CD4-positive, alpha-beta memory T cell (primary cell): Measurements from ENCODE around the gene WDPCP. TPM values are rescaled to one million over a fixed set of nuclear protein-coding genes. Genes with fewer than 3 reads are reported as not detected.
"Not testable (repeated sequence)": the region's sequence is repeated elsewhere in the genome, so short reads cannot be mapped to it uniquely, and the experiment has no call there.

Source experiments
- CTCF ChIA-PET: fragments of 350-600 bp; sonication (Branson Sonifier 250); formaldehyde crosslinking; loops from one replicate; lab custom pipeline; 2021; ENCODE audit warnings: inconsistent platforms; ENCODE audit not compliant: partially characterized antibody; lab: Charles Lee
- POLR2A ChIA-PET: fragments of 350-600 bp; sonication (Branson Sonifier 250); formaldehyde crosslinking; loops from one replicate; lab custom pipeline; 2021; ENCODE audit not compliant: partially characterized antibody; lab: Charles Lee
- DNase-seq, 5 donors: peaks; one replicate each; pipeline versions ENCODE4 v3.0.0 to v3.0.0-alpha.2; 2020 to 2022; ENCODE audit warnings: mixed read lengths in 1 of 5
- H3K27ac ChIP-seq: one replicate; pipeline ENCODE4 v1.7.0; 2013; ENCODE audit warnings: low read depth, low read length
- H3K27me3 ChIP-seq: 2 replicates; pipeline ENCODE4 v1.7.0; 2013; ENCODE audit warnings: mild to moderate bottlenecking, low read length, moderate library complexity; ENCODE audit not compliant: insufficient read depth
- H3K36me3 ChIP-seq: 2 replicates; pipeline ENCODE4 v1.7.0; 2013; ENCODE audit warnings: mild to moderate bottlenecking, low read length, moderate library complexity; ENCODE audit not compliant: insufficient read depth
- H3K4me1 ChIP-seq: 2 replicates; pipeline ENCODE4 v1.7.0; 2013; ENCODE audit warnings: mild to moderate bottlenecking, low read length, moderate library complexity; ENCODE audit not compliant: insufficient read depth
- H3K4me3 ChIP-seq, 2 donors: one replicate each; pipeline ENCODE4 v1.7.0; 2013; ENCODE audit warnings: low read length in 2 of 2, mild to moderate bottlenecking in 1 of 2
- H3K9me3 ChIP-seq, 2 donors: one replicate each; pipeline ENCODE4 v1.7.0; 2013; ENCODE audit warnings: low read length in 2 of 2, control low read depth in 1 of 2; ENCODE audit not compliant: control insufficient read depth in 1 of 2
- H3K27ac Mint-ChIP-seq, 7 donors: one replicate each; pipeline ENCODE4 v1.8.0; 2020 to 2021; ENCODE audit warnings: mixed read lengths in 7 of 7, mild to moderate bottlenecking in 6 of 7, inconsistent platforms in 3 of 7, moderate library complexity in 3 of 7
- H3K27me3 Mint-ChIP-seq, 2 donors: one replicate each; pipeline ENCODE4 v1.8.0; 2020 to 2021; ENCODE audit warnings: mixed read lengths in 2 of 2
- H3K36me3 Mint-ChIP-seq, 2 donors: one replicate each; pipeline ENCODE4 v1.8.0; 2020 to 2021; ENCODE audit warnings: mixed read lengths in 2 of 2, inconsistent platforms in 1 of 2, mild to moderate bottlenecking in 1 of 2
- H3K4me1 Mint-ChIP-seq, 4 donors: one replicate each; pipeline ENCODE4 v1.8.0; 2020 to 2021; ENCODE audit warnings: mixed read lengths in 4 of 4, mild to moderate bottlenecking in 1 of 4
- H3K4me3 Mint-ChIP-seq, 8 donors: one replicate each; pipeline ENCODE4 v1.8.0; 2020 to 2021; ENCODE audit warnings: mixed read lengths in 8 of 8, mild to moderate bottlenecking in 7 of 8, moderate library complexity in 6 of 8, inconsistent platforms in 3 of 8
- H3K9me3 Mint-ChIP-seq, 8 donors: one replicate each; pipeline ENCODE4 v1.8.0; 2020 to 2021; ENCODE audit warnings: mixed read lengths in 8 of 8, mild to moderate bottlenecking in 5 of 8, inconsistent platforms in 3 of 8, moderate library complexity in 1 of 8
- intact Hi-C: fragments of 100-400 bp; cut with micrococcal nuclease; formaldehyde crosslinking; loops from one replicate; pipeline ENCODE4 v1.15.1; 2023
- polyA plus RNA-seq, 2 donors: library from polyadenylated mRNA; unstranded; fragments of 300-500 nt; fragmentation: Illumina TruSeq; gene quantifications; one replicate each; pipeline ENCODE4 v1.2.3, GENCODE V29; 2021
- total RNA-seq, 2 experiments: library from RNA; stranded (reverse); gene quantifications; one replicate each; pipeline ENCODE4 v1.2.3, GENCODE V29; 2021

WDPCP gene
- total and polyA plus RNA-seq, 4 experiments from 2014 or later, result 2.9 to 13.2 (median 6.9) TPM

- H3K27ac ChIP-seq, DNase-seq, H3K4me1 ChIP-seq, H3K27me3 Mint-ChIP-seq, H3K4me3 Mint-ChIP-seq, CTCF ChIA-PET, H3K9me3 ChIP-seq, POLR2A ChIA-PET, H3K36me3 ChIP-seq, intact Hi-C loops, H3K9me3 Mint-ChIP-seq, H3K4me3 ChIP-seq, H3K27me3 ChIP-seq, H3K27ac Mint-ChIP-seq, H3K4me1 Mint-ChIP-seq: not testable (repeated sequence)
- peaks cover 16 to 21% of the 10 kb centered on the region in 2 donors for H3K36me3 Mint-ChIP-seq
Measured at GRCh38 chr2:63469313-63469712, 119.0 kb downstream of the WDPCP start.

GRCh38 chr2:63465633-63466032, 122.6 kb downstream of the WDPCP start:
- Histone ChIP-seq H3K9me3 (no peaks in the 10 kb centered on the region), H3K27me3 (no peaks in the 10 kb centered on the region), H3K36me3 (no peaks in the 10 kb centered on the region), H3K4me3 (no peak overlapping the region), H3K4me1 (no peaks in the 10 kb centered on the region), H3K27ac (no peak overlapping the region)
- H3K4me3 Mint-ChIP-seq, result no peak overlapping the region
- no peak overlapping the region for H3K27ac Mint-ChIP-seq
- peaks cover 2 to 26% (median 13%) of the 10 kb centered on the region in 8 donors for H3K9me3 Mint-ChIP-seq
- DNase-seq, result no peak
- H3K4me1 Mint-ChIP-seq, result no peaks in the 10 kb centered on the region
- H3K27me3 Mint-ChIP-seq, result no peaks in the 10 kb centered on the region
- intact Hi-C loops, result no loop called here
- peaks cover 34 to 52% of the 10 kb centered on the region in 2 donors for H3K36me3 Mint-ChIP-seq
- ChIA-PET CTCF (no interaction called here), POLR2A (no interaction called here)

- ChIA-PET CTCF (no interaction called here), POLR2A (no interaction called here)
- intact Hi-C loops, result no loop called here
- Mint-ChIP-seq H3K27ac (no peak overlapping the region), H3K36me3 (peaks cover 39 to 60% of the 10 kb centered on the region in 2 donors), H3K27me3 (no peaks in the 10 kb centered on the region), H3K9me3 (peaks cover 0 to 33% (median 21%) of the 10 kb centered on the region in 8 donors), H3K4me1 (no peaks in the 10 kb centered on the region), H3K4me3 (no peak overlapping the region)
- Histone ChIP-seq H3K27ac (no peak overlapping the region), H3K9me3 (no peaks in the 10 kb centered on the region), H3K4me1 (no peaks in the 10 kb centered on the region), H3K36me3 (no peaks in the 10 kb centered on the region), H3K4me3 (no peak overlapping the region), H3K27me3 (no peaks in the 10 kb centered on the region)
- no peak for DNase-seq
Measured at GRCh38 chr2:63463142-63463541, 125.1 kb downstream of the WDPCP start.

GRCh38 chr2:63446658-63447057, 141.6 kb downstream of the WDPCP start:
- DNase-seq, result no peak
- H3K27ac Mint-ChIP-seq, result no peak overlapping the region

GRCh38 chr2:63444565-63445288, 143.6 kb downstream of the WDPCP start:
- Mint-ChIP-seq H3K27ac (peak overlapping the region in 3 of 7 donors; percentile 18 to 57 (median 30)), H3K36me3 (peaks cover 0 to 10% of the 10 kb centered on the region in 2 donors), H3K4me1 (peaks cover 0 to 11% (median 5%) of the 10 kb centered on the region in 4 donors), H3K27me3 (no peaks in the 10 kb centered on the region), H3K9me3 (peaks cover 0 to 2% (median 0%) of the 10 kb centered on the region in 8 donors), H3K4me3 (peak overlapping the region in 7 of 8 donors; percentile 14 to 76 (median 47))
- DNase-seq, result no peak
- no peaks in the 10 kb centered on the region for H3K36me3 ChIP-seq
- H3K27me3 ChIP-seq, result no peaks in the 10 kb centered on the region
- H3K27ac ChIP-seq, result no peak overlapping the region
- POLR2A ChIA-PET, result no interaction called here
- intact Hi-C loops, result loop anchor here (1.0 kb wide), 1 partner anchor 12 kb away; no protein-coding TSS in a partner anchor
- H3K4me3 ChIP-seq, result no peak overlapping the region
- no peaks in the 10 kb centered on the region for H3K4me1 ChIP-seq
- CTCF ChIA-PET, result no interaction called here
- H3K9me3 ChIP-seq, result no peaks in the 10 kb centered on the region

More at GRCh38 chr2:63446658-63447057, 141.6 kb downstream of the WDPCP start:
- no peak overlapping the region for H3K27ac ChIP-seq
- POLR2A ChIA-PET, result no interaction called here
- Mint-ChIP-seq H3K9me3 (peaks cover 0 to 10% (median 5%) of the 10 kb centered on the region in 8 donors), H3K4me3 (no peak overlapping the region), H3K27me3 (no peaks in the 10 kb centered on the region), H3K36me3 (peaks cover 9 to 22% of the 10 kb centered on the region in 2 donors), H3K4me1 (peaks cover 4 to 16% (median 8%) of the 10 kb centered on the region in 4 donors)
- no peaks in the 10 kb centered on the region for H3K4me1 ChIP-seq
- H3K27me3 ChIP-seq, result no peaks in the 10 kb centered on the region
- intact Hi-C loops, result no loop called here
- no peak overlapping the region for H3K4me3 ChIP-seq
- no peaks in the 10 kb centered on the region for H3K36me3 ChIP-seq
- no peaks in the 10 kb centered on the region for H3K9me3 ChIP-seq
- CTCF ChIA-PET, result no interaction called here

GRCh38 chr2:63440612-63441011, 147.7 kb downstream of the WDPCP start:
- no peak for DNase-seq
- H3K36me3 Mint-ChIP-seq, result peaks cover 3 to 4% of the 10 kb centered on the region in 2 donors
- no peak overlapping the region for H3K4me3 ChIP-seq
- POLR2A ChIA-PET, result no interaction called here
- no peaks in the 10 kb centered on the region for H3K36me3 ChIP-seq
- intact Hi-C loops, result no loop called here
- H3K27ac Mint-ChIP-seq, result no peak overlapping the region
- no peaks in the 10 kb centered on the region for H3K9me3 Mint-ChIP-seq
- no peaks in the 10 kb centered on the region for H3K4me1 ChIP-seq
- no peaks in the 10 kb centered on the region for H3K9me3 ChIP-seq
- peaks cover 0 to 11% (median 4%) of the 10 kb centered on the region in 4 donors for H3K4me1 Mint-ChIP-seq
- no peak overlapping the region for H3K4me3 Mint-ChIP-seq
- H3K27me3 Mint-ChIP-seq, result no peaks in the 10 kb centered on the region
- no peaks in the 10 kb centered on the region for H3K27me3 ChIP-seq
- H3K27ac ChIP-seq, result no peak overlapping the region
- CTCF ChIA-PET, result no interaction called here

GRCh38 chr2:63438181-63438580, 150.1 kb downstream of the WDPCP start:
- Histone ChIP-seq H3K4me1 (no peaks in the 10 kb centered on the region), H3K27ac (no peak overlapping the region), H3K4me3 (no peak overlapping the region), H3K27me3 (no peaks in the 10 kb centered on the region), H3K36me3 (no peaks in the 10 kb centered on the region), H3K9me3 (no peaks in the 10 kb centered on the region)
- H3K4me3 Mint-ChIP-seq, result no peak overlapping the region
- POLR2A ChIA-PET, result no interaction called here
- intact Hi-C loops, result no loop called here
- CTCF ChIA-PET, result interaction anchor here (1.4 kb wide), 1 partner anchor 13 kb away, joined by 3 read pairs; no protein-coding TSS in a partner anchor
- H3K27ac Mint-ChIP-seq, result no peak overlapping the region
- H3K9me3 Mint-ChIP-seq, result no peaks in the 10 kb centered on the region
- peaks cover 4% of the 10 kb centered on the region in 2 donors for H3K36me3 Mint-ChIP-seq
- H3K4me1 Mint-ChIP-seq, result peaks cover 0 to under 1% (median 0%) of the 10 kb centered on the region in 4 donors
- no peaks in the 10 kb centered on the region for H3K27me3 Mint-ChIP-seq
- DNase-seq, result no peak
